Measurements from ENCODE around the gene CPN2.

DNA sequence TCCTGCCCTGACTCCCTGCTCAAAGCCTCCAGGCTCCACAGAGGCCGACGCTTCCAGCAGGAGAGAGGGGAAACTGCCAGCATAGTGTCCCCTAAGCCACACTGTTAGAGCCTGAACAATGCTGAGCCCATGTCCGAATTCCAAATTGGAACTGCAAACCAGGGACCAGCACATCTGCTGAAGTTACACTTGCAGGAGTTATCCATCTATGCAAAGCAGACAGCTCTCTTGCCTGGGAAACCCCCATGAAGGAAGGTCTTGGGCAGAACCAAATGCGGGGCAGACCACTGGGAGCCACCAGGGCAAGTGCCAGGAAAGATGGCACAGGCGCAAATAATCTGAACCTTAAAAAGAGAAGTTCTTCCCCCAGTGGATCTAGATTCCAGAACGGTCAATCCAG, 17.8 kb upstream of the CPN2 start:
- TF ChIP-seq CTCF (CRISPR knock-in tag; IDR thresholded peaks at IDR 0.05) (no peak), HOMEZ (CRISPR knock-in tag; IDR thresholded peaks at IDR 0.05; ENCODE audit: low read depth) (no peak), IRF9 (CRISPR knock-in tag; IDR thresholded peaks at IDR 0.05; ENCODE audit: borderline replicate concordance) (no peak), ZNF496 (CRISPR knock-in tag; IDR thresholded peaks at IDR 0.05; ENCODE audit: insufficient replicate concordance) (no peak), SUZ12 (IDR thresholded peaks at IDR 0.05; ENCODE audit: low read depth, low read length) (no peak), MAFF (IDR thresholded peaks at IDR 0.05; ENCODE audit: low read depth, low read length) (no peak), TFDP2 (CRISPR knock-in tag; IDR thresholded peaks at IDR 0.05) (no peak), ZNF839 (CRISPR knock-in tag; IDR thresholded peaks at IDR 0.05; ENCODE audit: borderline replicate concordance) (no peak)
- TF ChIP-seq, protein P1, sequence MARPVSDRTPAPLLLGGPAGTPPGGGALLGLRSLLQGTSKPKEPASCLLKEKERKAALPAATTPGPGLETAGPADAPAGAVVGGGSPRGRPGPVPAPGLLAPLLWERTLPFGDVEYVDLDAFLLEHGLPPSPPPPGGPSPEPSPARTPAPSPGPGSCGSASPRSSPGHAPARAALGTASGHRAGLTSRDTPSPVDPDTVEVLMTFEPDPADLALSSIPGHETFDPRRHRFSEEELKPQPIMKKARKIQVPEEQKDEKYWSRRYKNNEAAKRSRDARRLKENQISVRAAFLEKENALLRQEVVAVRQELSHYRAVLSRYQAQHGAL (CRISPR knock-in tag; IDR thresholded peaks at IDR 0.05; ENCODE audit: not compliant biosample characterization) = no peak
- TF ChIP-seq, protein P2, sequence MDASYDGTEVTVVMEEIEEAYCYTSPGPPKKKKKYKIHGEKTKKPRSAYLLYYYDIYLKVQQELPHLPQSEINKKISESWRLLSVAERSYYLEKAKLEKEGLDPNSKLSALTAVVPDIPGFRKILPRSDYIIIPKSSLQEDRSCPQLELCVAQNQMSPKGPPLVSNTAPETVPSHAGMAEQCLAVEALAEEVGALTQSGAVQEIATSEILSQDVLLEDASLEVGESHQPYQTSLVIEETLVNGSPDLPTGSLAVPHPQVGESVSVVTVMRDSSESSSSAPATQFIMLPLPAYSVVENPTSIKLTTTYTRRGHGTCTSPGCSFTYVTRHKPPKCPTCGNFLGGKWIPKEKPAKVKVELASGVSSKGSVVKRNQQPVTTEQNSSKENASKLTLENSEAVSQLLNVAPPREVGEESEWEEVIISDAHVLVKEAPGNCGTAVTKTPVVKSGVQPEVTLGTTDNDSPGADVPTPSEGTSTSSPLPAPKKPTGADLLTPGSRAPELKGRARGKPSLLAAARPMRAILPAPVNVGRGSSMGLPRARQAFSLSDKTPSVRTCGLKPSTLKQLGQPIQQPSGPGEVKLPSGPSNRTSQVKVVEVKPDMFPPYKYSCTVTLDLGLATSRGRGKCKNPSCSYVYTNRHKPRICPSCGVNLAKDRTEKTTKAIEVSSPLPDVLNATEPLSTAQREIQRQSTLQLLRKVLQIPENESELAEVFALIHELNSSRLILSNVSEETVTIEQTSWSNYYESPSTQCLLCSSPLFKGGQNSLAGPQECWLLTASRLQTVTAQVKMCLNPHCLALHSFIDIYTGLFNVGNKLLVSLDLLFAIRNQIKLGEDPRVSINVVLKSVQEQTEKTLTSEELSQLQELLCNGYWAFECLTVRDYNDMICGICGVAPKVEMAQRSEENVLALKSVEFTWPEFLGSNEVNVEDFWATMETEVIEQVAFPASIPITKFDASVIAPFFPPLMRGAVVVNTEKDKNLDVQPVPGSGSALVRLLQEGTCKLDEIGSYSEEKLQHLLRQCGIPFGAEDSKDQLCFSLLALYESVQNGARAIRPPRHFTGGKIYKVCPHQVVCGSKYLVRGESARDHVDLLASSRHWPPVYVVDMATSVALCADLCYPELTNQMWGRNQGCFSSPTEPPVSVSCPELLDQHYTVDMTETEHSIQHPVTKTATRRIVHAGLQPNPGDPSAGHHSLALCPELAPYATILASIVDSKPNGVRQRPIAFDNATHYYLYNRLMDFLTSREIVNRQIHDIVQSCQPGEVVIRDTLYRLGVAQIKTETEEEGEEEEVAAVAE (CRISPR knock-in tag; IDR thresholded peaks at IDR 0.05; ENCODE audit: borderline replicate concordance) = no peak
